AG20443 (cell line): ENCODE data around the gene KANSL3.
"Not testable (repeated sequence)": the region's sequence is repeated elsewhere in the genome, so short reads cannot be mapped to it uniquely, and the experiment has no call there.

Experiments used
- DNase-seq: peaks from one replicate; pipeline ENCODE4 v3.0.0; 2012; ENCODE audit warnings: low spot score, mixed read lengths

Gene KANSL3

DNA sequence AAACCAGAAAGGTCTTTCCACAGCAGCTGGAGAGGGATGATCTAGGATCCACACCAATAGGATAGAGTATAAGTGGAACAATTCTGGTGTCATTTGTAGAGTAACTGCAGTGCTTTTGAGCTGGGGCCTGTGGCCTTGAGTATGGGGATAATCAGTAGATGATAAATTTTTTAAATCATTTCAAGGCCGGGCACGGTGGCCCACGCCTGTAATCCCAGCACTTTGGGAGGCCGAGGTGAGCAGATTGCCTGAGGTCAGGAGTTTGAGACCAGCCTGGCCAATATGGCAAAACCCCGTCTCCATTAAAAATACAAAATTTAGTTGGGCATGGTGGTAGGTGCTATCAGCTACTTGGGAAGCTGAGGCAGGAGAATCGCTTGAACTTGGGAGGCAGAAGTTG, 80.7 kb downstream of the KANSL3 start:
- DNase-seq: not testable (repeated sequence)

- peak; percentile 53 for DNase-seq
Observed at GRCh38 chr2:96556441-96557330, 81.4 kb downstream of the KANSL3 start.

DNA sequence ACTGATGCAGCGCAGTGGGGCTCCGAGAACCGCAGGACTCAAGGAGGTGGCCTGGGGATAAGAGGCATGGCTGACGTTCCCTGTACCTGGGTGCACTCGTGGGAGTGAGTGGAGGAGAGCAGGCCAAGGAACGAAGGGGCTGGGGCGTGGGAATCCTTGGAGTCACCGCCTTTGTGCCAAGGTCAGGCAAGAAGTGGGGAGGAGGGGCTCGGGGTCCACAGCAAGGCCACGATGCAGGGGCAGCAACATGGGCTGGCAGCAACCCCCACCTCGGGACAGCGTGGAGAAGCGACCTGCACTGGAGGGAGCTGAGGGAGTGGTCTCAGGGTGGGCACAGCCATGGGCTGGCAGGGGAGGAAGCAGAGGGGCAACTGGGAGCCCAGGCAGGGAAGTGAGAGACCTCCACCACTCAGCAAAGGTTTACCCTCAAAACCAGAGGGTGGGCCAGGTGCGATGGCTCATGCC, 82.9 kb downstream of the KANSL3 start:
- DNase-seq: no peak

DNA sequence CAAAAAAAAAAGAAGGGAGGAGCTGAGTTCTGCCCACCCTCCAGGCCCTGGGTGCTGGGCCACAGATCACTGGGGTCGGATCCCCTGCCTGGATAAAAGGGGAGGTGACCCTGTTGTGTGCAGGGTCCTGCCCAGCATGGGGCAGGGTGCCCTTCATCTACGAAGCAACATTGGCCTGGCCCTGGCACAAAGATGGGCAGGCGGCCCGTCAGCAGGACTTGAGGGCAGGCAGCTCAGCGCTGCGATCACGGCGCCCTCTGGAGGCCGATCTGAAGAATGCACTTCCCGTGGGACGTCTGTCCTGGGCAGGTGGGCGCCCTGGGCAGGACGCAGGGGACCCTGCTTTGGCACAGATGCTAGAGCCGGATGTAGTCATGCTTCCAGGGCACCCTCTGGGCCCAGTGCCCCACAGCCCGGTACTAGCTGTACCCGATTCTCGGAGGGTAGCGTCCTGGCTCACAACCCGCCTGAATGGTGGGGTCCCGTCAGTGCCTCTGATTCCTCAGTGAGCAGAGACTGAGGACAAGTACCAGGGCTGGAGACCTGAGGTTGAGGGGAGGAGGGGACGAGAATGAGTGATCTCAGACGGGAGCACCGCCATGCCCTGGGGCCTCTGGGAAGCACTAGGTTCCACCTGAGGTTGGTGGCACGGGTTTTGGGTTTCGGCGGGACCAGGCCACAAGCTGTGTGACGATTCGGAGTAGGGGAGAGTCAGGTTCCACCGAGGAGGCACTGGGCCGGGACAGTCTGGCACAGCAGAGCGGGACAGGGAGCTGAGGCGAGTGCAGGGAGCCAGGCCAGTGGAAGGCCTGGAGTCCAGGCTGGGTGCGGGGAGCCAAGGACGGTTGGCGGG, 83.6 kb downstream of the KANSL3 start:
- peak; percentile 90 for DNase-seq

DNA sequence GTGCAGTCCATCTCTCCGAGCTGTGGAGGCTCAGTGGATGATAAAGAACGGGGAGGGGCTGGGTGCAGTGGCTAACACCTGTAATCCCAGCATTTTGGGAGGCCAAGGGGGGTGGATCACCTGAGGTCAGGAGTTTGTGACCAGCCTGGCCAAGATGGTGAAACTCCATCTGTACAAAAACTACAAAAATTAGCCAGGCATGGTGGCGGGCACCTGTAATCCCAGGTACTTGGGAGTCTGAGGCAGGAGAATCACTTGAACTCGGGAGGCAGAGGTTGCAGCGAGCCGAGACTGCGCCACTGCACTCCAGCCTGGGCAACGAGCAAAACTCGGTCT, 84.2 kb downstream of the KANSL3 start:
- DNase-seq: not testable (repeated sequence)

DNA sequence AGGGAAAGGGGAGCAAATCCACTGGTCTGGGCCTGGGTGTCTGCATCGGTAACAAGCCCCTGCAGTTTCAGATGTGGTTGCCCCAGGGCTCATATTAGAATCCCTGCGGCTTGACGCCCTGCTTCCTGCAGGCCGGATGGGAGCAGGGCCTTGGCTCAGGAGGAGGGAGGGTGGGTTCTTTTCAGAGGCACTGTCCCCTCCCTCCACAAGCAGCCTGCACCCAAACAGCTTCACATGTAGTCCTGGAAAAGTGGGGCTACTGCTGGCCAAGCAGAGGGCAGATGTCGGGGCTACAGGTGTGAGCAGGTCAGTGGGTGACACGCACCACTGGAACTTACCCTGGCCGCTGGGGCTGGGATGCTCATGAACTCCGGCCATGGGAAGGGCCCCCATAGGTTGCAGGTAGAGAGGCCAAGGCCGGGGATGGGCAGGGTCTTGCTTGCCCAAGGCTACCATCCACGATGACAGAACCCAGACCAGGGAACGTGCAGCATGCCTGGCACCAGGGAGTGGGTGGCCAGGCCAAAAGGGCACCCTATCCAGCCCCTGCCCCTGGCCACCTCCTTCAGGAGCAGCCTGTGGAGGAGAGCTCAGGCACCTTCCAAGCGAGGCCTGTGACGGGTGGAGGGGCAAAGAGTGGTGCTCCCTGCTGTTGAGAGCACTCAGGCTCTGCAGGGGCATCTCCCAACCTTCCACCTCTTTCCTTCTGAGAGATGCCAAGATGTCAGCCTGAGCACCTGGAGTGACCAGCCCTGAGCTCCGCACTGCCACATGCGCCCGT, 84.7 kb downstream of the KANSL3 start:
- no peak for DNase-seq

- DNase-seq: no peak
Observed at GRCh38 chr2:96552315-96553175, 85.6 kb downstream of the KANSL3 start.

DNA sequence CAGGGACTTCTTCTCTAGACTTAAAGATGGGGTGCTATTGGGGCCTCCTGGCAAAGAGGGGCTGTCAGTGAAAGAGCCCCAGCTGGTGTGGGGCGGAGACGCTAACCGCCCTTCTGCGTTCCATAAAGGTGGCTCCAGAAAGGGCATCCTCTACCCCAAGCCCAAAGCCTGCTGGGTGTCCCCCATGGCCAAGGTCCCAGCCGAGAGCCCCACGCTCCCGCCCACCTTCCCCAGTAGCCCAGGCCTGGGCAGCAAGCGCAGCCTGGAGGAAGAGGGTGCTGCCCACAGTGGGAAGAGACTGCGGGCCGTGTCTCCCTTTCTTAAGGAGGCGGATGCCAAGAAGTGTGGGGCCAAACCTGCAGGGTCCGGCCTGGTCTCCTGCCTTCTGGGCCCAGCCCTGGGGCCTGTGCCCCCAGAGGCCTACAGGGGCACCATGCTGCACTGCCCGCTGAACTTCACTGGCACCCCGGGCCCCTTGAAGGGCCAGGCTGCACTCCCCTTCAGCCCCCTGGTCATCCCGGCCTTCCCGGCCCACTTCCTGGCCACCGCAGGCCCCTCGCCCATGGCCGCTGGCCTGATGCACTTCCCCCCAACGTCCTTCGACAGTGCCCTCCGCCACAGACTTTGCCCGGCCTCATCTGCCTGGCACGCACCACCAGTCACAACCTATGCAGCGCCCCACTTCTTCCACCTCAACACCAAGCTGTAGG, 86.4 kb downstream of the KANSL3 start:
- DNase-seq: no peak

DNA sequence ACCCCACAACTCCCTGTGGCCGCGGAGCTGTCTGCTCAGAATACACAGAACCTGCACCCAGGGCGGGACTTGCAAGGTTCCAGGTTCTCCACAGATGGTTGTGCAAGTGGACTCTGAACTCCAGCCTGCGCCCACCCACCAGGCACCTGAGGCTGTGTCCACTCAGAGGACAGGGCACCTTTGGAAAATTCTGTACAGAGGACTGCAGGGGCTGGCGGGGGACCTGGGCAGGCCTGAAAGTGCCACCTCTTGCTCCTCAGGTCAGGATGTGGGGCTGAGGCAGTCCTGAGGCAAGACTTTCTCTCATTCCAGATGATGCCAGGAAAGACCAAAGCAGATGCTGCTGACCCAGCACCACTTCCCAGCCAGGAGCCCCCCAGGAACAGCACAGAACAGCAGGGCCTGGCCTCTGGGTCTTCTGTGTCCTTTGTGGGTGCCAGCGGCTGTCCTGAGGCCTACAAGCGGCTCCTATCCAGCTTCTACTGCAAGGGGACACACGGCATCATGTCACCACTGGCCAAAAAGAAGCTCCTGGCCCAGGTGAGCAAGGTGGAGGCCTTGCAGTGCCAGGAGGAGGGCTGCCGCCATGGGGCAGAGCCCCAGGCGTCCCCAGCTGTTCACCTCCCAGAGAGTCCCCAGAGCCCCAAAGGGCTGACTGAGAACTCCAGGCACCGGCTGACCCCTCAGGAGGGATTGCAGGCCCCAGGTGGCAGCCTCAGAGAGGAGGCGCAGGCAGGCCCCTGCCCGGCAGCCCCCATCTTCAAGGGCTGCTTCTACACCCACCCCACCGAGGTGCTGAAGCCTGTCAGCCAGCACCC, 87.1 kb downstream of the KANSL3 start:
- no peak for DNase-seq

DNA sequence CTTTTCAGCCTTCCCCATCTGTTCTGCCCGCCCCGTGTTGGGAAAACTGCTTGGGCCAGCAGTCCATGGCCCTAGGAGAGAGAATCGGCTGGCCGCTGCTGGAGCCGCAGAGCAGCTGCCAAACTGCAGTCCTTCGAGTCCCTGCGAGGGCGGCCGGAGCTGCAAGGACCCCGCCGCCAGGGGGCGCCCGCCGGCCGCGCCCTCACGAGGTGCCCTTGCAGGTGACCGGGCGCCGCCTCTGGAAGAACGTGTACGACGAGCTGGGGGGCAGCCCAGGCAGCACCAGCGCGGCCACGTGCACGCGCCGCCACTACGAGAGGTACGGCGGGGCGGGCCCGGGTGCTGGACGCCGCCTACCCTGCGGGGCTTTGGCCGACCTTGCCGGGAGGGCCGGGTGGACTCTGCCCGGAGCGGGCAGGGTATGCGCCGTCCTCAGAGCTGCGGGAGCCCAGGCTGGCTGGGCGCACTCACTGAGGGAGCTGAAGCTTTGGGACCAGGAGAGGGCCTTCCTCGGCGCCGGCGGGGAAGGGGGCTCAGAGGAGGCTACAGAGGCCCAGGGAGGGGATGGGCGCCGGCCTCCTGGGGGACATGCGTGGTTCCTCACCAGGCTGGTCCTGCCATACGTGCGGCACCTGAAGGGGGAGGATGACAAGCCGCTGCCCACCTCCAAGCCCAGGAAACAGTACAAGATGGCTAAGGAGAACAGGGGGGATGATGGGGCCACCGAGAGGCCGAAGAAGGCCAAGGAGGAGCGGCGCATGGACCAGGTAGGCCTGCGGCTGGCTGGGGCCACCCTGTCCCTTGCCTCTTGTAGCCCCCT, 87.9 kb downstream of the KANSL3 start:
- peak; percentile 19 for DNase-seq

DNA sequence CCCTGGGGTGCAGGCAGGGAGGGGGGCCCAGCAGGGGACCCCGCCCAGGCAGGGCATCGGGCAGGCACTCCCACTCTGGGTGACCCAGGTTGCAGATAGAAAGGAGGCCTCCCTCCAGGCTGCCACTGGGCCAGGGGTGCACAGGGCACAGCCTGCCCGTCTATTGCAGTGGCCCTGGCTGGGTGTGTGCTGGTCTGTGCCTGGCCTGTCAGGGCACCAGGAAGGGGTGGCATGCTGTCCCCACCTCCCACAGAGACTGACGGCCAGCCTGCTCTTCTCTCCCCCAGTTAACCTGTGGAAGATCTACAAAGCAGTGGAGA, 88.7 kb downstream of the KANSL3 start:
- no peak for DNase-seq

- no peak for DNase-seq
Observed at GRCh38 chr2:96548558-96549465, 89.3 kb downstream of the KANSL3 start.

GRCh38 chr2:96547731-96548171, 90.4 kb downstream of the KANSL3 start:
- DNase-seq: no peak

GRCh38 chr2:96547203-96547641, 90.9 kb downstream of the KANSL3 start:
- no peak for DNase-seq

DNA sequence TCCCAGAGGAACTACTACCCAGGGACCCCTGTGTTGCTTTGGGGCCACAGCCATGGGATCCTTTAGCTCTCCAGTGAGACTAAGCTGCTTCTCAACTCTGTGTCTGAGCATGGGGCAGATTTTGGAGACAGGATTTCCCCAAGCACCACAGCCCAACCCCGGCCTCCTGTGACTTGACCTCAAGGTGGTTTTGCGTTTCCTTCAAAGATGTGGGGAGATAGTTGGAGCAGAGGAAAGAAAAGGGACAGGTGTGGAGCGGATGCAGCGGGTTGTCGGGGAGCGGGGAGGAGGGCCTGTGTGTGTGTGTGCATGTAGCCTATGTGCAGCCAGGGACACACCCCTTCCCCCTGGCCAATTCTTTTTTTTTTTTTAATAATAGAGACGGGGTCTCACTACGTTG, 91.3 kb downstream of the KANSL3 start:
- no peak for DNase-seq

- no peak for DNase-seq
Observed at GRCh38 chr2:96546321-96546720, 91.8 kb downstream of the KANSL3 start.
